ENCODE measurements around the gene TGFBR1. TPM values are rescaled to one million over a fixed set of nuclear protein-coding genes. Genes with fewer than 3 reads are reported as not detected.

Gene TGFBR1
- polyA plus RNA-seq, 1 of the 3 experiments (the other 2 are of a cell fraction), result 15.3 TPM

DNA sequence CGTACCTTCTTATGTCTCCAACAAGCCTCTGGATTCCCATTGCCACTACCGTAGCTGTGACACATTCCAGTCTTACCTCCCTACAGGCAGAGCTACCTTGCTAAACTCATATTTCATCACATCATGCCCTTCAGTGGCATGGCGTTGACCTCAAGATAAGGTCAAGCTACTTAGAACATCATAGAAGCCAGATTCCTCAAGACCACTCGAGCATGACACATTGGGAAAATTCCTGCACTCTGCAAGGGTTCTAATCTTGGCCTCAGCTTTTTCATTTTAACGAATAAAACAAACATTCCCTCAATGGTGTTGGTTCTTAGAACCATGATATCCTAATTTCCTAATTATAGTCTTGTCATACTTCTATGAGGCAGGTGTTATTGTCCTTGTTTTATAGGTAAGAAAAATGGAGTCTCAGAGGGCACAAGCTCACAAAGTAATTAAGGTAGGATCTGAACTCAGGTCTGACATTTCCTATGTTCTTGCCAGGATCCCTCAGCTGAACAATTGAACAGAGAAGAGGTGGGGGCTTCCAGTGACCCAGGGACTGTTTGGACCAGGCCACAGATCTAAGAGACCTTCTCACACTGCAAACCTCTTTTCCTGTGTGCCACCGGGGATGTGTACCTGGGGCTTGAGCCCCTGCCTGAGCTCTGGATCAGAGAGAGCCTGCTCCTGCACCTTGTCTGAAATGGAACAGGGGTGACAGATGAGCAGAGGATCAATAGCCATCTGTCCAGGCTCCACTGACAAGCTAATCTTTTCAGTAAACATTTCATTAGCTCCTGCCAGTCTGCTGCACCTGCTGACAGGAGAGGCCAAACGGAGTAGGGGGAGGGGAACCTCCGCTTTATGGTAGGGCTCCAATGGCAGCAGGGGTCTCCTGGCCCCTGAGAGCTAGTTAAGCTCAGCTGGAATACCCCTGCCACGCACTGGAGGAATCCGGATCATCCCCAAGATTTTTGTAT is 67.5 kb downstream of the TGFBR1 start:
- no peak for TF ChIP-seq FOXM1 (IDR thresholded peaks at IDR 0.05; ENCODE audit: low read depth)
- Histone ChIP-seq H3K4me3 (ENCODE audit: low read depth in 2 of 2, low read length in 1 of 2) (no peak overlapping the region), H3K4me2 (no peak overlapping the region), H3K4me1 (ENCODE audit: control insufficient read depth in 1 of 2, insufficient read depth in 2 of 2, low read depth in 1 of 2, low read length in 1 of 2) (peaks cover 0 to 52% of the 10 kb centered on the region in 2 experiments; a peak in 2 of 4 replicates), H3K9me2 (no peaks in the 10 kb centered on the region), H2AFZ (ENCODE audit: low read depth) (no peak overlapping the region), H3F3A (replicated peaks; ENCODE audit: insufficient read depth) (no peaks in the 10 kb centered on the region), H3K79me2 (ENCODE audit: insufficient read depth) (no peaks in the 10 kb centered on the region), H3K27me3 (ENCODE audit: insufficient read depth) (no peaks in the 10 kb centered on the region), H3K36me3 (replicated peaks in 1 of 2; ENCODE audit: control insufficient read depth in 1 of 2, insufficient read depth in 2 of 2, low read length in 1 of 2) (no peaks in the 10 kb centered on the region), H3K9me3 (no peaks in the 10 kb centered on the region), H4K20me1 (ENCODE audit: insufficient read depth) (no peaks in the 10 kb centered on the region), H3K27ac (ENCODE audit: low read depth in 2 of 2, low read length in 1 of 2) (no peak overlapping the region; a peak in 1 of 4 replicates), H3K9ac (no peak overlapping the region)
- WGBS (ENCODE audit: low lambda C conversion rate), result 73% methylated on average over 9 of the region's 10 CpGs
- DNase-seq, result no peak
- CTCF ChIA-PET, result interaction anchor here (0.9 to 5.2 kb wide), 4 partner anchors 9 to 1152 kb away, joined by 3 to 54 read pairs (median 10); no protein-coding TSS in a partner anchor
- POLR2A ChIA-PET, result interaction anchor here (0.6 kb wide), 1 partner anchor 13 kb away, joined by 4 read pairs; no protein-coding TSS in a partner anchor

DNA sequence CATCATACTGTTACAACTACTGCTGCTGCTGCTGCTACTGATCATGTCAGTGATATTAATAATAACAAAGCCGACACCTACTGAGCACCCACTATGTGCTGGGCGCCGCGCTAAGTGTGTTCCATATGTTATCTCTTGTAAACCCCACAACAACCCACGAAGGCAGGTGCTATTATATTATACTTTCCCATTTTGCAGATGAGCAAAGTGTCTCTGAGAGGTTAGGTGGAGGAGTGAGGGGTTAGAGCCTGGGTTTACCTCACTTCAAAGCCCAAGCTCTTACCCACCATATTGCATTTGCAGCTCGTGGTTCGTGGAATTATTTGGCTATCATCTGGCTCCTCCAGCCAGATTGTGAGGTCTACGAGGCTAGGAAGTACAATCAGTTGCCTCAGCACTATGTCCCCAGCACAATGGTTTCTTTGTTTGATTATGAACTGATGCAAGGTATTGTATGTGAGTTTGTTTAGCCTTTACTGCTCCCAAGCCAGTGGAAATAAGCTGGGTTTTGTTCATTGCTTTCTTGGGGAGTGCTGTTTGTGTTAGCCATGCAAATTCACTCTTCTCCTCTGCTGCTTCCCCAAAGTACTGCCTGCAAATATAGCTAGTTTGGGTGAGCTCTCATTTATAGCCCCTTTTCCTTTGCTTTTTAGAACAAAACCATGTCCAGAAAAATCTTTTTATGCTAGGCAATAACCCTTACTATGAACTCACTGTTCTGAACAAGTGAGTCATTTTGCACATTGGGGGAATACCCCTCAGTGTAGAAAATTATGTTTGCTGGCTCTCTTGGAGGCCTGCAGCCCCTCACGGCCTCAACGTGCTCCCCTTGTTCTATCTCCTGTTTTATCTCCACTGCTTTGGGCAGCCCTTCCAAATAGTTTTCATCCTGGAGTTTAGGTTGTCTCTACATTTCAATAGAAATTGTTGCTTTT is 68.9 kb downstream of the TGFBR1 start:
- H3K27me3 ChIP-seq (ENCODE audit: insufficient read depth), result no peaks in the 10 kb centered on the region
- H3K4me3 ChIP-seq (ENCODE audit: low read depth in 2 of 2, low read length in 1 of 2), result no peak overlapping the region
- H3K4me1 ChIP-seq (ENCODE audit: control insufficient read depth in 1 of 2, insufficient read depth in 2 of 2, low read depth in 1 of 2, low read length in 1 of 2), result peaks cover 0 to 48% of the 10 kb centered on the region in 2 experiments; a peak in 2 of 4 replicates
- DNase-seq, result no peak
- no peak overlapping the region for H3K4me2 ChIP-seq
- H3K27ac ChIP-seq (ENCODE audit: low read depth in 2 of 2, low read length in 1 of 2), result no peak overlapping the region
- no peaks in the 10 kb centered on the region for H3K9me2 ChIP-seq
- ChIA-PET POLR2A (no interaction called here), CTCF (interaction anchor here (5.2 kb wide), 1 partner anchor 11 kb away, joined by 54 read pairs; no protein-coding TSS in a partner anchor)
- no peaks in the 10 kb centered on the region for H4K20me1 ChIP-seq (ENCODE audit: insufficient read depth)
- 71% methylated on average over 10 of the region's 10 CpGs for WGBS (ENCODE audit: low lambda C conversion rate)
- no peak overlapping the region for H3K9ac ChIP-seq
- no peaks in the 10 kb centered on the region for H3K9me3 ChIP-seq
- no peaks in the 10 kb centered on the region for H3F3A ChIP-seq (replicated peaks; ENCODE audit: insufficient read depth)
- TF ChIP-seq SIN3A (IDR thresholded peaks at IDR 0.05; ENCODE audit: borderline replicate concordance, low read depth, low read length) (no peak), RFX5 (IDR thresholded peaks at IDR 0.05; ENCODE audit: low read length) (no peak), JUND (IDR thresholded peaks at IDR 0.05) (no peak), POLR2AphosphoS5 (IDR thresholded peaks at IDR 0.05; ENCODE audit: low read depth, low read length) (no peak), RCOR1 (IDR thresholded peaks at IDR 0.05; ENCODE audit: low read length) (no peak), GATA2 (CRISPR knock-in tag; IDR thresholded peaks at IDR 0.05) (no peak), NFIC (IDR thresholded peaks at IDR 0.05; ENCODE audit: borderline replicate concordance) (no peak), EZH2phosphoT487 (IDR thresholded peaks at IDR 0.05; ENCODE audit: borderline replicate concordance, low read depth) (no peak), EP300 (IDR thresholded peaks at IDR 0.05; ENCODE audit: borderline replicate concordance in 1 of 2, low read depth in 1 of 2, low read length in 1 of 2) (no peak), RXRA (IDR thresholded peaks at IDR 0.05; ENCODE audit: borderline replicate concordance, low read depth) (no peak)
- TF ChIP-seq, protein P1, sequence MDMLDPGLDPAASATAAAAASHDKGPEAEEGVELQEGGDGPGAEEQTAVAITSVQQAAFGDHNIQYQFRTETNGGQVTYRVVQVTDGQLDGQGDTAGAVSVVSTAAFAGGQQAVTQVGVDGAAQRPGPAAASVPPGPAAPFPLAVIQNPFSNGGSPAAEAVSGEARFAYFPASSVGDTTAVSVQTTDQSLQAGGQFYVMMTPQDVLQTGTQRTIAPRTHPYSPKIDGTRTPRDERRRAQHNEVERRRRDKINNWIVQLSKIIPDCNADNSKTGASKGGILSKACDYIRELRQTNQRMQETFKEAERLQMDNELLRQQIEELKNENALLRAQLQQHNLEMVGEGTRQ (IDR thresholded peaks at IDR 0.05; ENCODE audit: borderline replicate concordance, low read depth, low read length), result no peak
- TF ChIP-seq, protein P2, sequence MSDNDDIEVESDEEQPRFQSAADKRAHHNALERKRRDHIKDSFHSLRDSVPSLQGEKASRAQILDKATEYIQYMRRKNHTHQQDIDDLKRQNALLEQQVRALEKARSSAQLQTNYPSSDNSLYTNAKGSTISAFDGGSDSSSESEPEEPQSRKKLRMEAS (IDR thresholded peaks at IDR 0.05; ENCODE audit: low read depth), result no peak
- TF ChIP-seq, protein P3, sequence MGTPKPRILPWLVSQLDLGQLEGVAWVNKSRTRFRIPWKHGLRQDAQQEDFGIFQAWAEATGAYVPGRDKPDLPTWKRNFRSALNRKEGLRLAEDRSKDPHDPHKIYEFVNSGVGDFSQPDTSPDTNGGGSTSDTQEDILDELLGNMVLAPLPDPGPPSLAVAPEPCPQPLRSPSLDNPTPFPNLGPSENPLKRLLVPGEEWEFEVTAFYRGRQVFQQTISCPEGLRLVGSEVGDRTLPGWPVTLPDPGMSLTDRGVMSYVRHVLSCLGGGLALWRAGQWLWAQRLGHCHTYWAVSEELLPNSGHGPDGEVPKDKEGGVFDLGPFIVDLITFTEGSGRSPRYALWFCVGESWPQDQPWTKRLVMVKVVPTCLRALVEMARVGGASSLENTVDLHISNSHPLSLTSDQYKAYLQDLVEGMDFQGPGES (IDR thresholded peaks at IDR 0.05; ENCODE audit: low read depth, low read length), result no peak
- TF ChIP-seq, protein P4, sequence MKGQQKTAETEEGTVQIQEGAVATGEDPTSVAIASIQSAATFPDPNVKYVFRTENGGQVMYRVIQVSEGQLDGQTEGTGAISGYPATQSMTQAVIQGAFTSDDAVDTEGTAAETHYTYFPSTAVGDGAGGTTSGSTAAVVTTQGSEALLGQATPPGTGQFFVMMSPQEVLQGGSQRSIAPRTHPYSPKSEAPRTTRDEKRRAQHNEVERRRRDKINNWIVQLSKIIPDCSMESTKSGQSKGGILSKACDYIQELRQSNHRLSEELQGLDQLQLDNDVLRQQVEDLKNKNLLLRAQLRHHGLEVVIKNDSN (IDR thresholded peaks at IDR 0.05; ENCODE audit: borderline replicate concordance, low read depth), result no peak
- TF ChIP-seq, protein P5, sequence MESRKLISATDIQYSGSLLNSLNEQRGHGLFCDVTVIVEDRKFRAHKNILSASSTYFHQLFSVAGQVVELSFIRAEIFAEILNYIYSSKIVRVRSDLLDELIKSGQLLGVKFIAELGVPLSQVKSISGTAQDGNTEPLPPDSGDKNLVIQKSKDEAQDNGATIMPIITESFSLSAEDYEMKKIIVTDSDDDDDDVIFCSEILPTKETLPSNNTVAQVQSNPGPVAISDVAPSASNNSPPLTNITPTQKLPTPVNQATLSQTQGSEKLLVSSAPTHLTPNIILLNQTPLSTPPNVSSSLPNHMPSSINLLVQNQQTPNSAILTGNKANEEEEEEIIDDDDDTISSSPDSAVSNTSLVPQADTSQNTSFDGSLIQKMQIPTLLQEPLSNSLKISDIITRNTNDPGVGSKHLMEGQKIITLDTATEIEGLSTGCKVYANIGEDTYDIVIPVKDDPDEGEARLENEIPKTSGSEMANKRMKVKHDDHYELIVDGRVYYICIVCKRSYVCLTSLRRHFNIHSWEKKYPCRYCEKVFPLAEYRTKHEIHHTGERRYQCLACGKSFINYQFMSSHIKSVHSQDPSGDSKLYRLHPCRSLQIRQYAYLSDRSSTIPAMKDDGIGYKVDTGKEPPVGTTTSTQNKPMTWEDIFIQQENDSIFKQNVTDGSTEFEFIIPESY (IDR thresholded peaks at IDR 0.05; ENCODE audit: borderline replicate concordance, low read depth), result no peak
- H3K36me3 ChIP-seq (replicated peaks in 1 of 2; ENCODE audit: control insufficient read depth in 1 of 2, insufficient read depth in 2 of 2, low read length in 1 of 2), result no peaks in the 10 kb centered on the region
- no peaks in the 10 kb centered on the region for H3K79me2 ChIP-seq (ENCODE audit: insufficient read depth)
- H2AFZ ChIP-seq (ENCODE audit: low read depth), result no peak overlapping the region
